HL-60 (cell line): ENCODE results near the gene TSTD2.
"Not testable (repeated sequence)": the region's sequence is repeated elsewhere in the genome, so short reads cannot be mapped to it uniquely, and the experiment has no call there.

ENCODE experiments used
- DNase-seq, 2 experiments: peaks; one replicate each; pipeline ENCODE4 v3.0.0-alpha.2; 2010 to 2020; ENCODE audit warnings: low read depth in 1 of 2, low spot score in 1 of 2
- H3K27ac ChIP-seq: fragments of 250-450 bp; sonication (Bioruptor Pico); replicated peaks from 2 replicates; pipeline ENCODE4 v1.5.1; 2020; ENCODE audit warnings: mild to moderate bottlenecking, moderate library complexity
- H3K27me3 ChIP-seq: fragments of 250-450 bp; sonication (Bioruptor Pico); 2 replicates; pipeline ENCODE4 v1.5.1; 2021; ENCODE audit warnings: mild to moderate bottlenecking, moderate library complexity; ENCODE audit not compliant: insufficient read depth, poor library complexity, severe bottlenecking
- H3K4me3 ChIP-seq: replicated peaks from 2 replicates; pipeline ENCODE4 v1.5.1; 2011; ENCODE audit warnings: mild to moderate bottlenecking, control low read depth, low read length; ENCODE audit not compliant: insufficient read depth
- GABPA ChIP-seq: IDR thresholded peaks from 2 replicates; pipeline ENCODE4 v1.6.1; 2012; ENCODE audit warnings: low read depth
- POLR2AphosphoS5 ChIP-seq: IDR thresholded peaks from 2 replicates; pipeline ENCODE4 v1.6.1; 2012; ENCODE audit warnings: low read depth
- SPI1 ChIP-seq: IDR thresholded peaks from 2 replicates; pipeline ENCODE4 v1.6.1; 2012; ENCODE audit warnings: low read depth, mild to moderate bottlenecking, borderline replicate concordance
- TF ChIP-seq, protein P1 (sequence below): IDR thresholded peaks from 2 replicates; pipeline ENCODE4 v1.6.1; 2012; ENCODE audit warnings: low read depth; ENCODE audit not compliant: insufficient replicate concordance
- TF ChIP-seq, protein P2 (sequence below): IDR thresholded peaks from one replicate; pipeline ENCODE4 v1.5.1; 2011; ENCODE audit warnings: low read length, control low read depth, inconsistent platforms; ENCODE audit not compliant: insufficient read depth

The TSTD2 gene

DNA sequence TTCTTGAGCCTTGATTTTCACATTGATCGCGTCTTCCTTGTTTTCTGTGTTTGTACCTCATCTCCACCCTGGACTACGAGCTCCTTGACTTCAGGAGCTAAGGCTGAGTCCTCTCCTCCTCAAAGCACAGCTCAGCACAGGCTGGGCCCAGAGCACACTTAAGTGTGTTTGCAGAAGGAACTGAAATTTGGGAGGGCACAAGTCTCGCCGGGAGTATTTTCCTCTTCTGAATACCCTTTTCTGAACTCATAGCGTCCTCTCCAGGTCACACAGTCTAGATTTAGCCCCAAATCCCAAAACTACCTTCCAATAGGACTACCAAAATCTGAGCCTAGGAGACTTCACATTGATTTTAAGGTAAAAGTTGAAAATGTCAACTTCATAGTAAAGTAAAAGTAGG is 41.6 kb downstream of the TSTD2 start:
- TF ChIP-seq GABPA (no peak), SPI1 (no peak), POLR2AphosphoS5 (no peak)
- TF ChIP-seq, protein P1, sequence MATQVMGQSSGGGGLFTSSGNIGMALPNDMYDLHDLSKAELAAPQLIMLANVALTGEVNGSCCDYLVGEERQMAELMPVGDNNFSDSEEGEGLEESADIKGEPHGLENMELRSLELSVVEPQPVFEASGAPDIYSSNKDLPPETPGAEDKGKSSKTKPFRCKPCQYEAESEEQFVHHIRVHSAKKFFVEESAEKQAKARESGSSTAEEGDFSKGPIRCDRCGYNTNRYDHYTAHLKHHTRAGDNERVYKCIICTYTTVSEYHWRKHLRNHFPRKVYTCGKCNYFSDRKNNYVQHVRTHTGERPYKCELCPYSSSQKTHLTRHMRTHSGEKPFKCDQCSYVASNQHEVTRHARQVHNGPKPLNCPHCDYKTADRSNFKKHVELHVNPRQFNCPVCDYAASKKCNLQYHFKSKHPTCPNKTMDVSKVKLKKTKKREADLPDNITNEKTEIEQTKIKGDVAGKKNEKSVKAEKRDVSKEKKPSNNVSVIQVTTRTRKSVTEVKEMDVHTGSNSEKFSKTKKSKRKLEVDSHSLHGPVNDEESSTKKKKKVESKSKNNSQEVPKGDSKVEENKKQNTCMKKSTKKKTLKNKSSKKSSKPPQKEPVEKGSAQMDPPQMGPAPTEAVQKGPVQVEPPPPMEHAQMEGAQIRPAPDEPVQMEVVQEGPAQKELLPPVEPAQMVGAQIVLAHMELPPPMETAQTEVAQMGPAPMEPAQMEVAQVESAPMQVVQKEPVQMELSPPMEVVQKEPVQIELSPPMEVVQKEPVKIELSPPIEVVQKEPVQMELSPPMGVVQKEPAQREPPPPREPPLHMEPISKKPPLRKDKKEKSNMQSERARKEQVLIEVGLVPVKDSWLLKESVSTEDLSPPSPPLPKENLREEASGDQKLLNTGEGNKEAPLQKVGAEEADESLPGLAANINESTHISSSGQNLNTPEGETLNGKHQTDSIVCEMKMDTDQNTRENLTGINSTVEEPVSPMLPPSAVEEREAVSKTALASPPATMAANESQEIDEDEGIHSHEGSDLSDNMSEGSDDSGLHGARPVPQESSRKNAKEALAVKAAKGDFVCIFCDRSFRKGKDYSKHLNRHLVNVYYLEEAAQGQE: no peak
- TF ChIP-seq, protein P2, sequence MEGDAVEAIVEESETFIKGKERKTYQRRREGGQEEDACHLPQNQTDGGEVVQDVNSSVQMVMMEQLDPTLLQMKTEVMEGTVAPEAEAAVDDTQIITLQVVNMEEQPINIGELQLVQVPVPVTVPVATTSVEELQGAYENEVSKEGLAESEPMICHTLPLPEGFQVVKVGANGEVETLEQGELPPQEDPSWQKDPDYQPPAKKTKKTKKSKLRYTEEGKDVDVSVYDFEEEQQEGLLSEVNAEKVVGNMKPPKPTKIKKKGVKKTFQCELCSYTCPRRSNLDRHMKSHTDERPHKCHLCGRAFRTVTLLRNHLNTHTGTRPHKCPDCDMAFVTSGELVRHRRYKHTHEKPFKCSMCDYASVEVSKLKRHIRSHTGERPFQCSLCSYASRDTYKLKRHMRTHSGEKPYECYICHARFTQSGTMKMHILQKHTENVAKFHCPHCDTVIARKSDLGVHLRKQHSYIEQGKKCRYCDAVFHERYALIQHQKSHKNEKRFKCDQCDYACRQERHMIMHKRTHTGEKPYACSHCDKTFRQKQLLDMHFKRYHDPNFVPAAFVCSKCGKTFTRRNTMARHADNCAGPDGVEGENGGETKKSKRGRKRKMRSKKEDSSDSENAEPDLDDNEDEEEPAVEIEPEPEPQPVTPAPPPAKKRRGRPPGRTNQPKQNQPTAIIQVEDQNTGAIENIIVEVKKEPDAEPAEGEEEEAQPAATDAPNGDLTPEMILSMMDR: no peak
- Histone ChIP-seq H3K27me3 (no peaks in the 10 kb centered on the region), H3K27ac (no peak overlapping the region)

DNA sequence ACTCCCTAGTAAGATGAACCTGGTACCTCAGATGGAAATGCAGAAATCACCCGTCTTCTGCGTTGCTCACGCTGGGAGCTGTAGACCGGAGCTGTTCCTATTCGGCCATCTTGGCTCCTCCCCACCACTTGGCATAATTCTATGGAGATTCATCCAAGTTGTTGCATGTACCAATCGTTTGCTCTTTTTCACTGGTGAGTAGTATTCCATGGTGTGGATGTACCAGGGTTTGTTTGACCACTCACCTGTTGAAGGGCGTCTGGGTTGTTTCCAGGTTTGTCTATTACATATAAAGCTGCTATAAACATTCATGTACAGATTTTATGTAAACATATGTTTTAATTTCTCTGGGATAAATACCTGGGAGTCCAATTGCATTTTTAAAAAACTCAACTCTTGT is 46.3 kb downstream of the TSTD2 start:
- H3K27ac ChIP-seq, DNase-seq, H3K4me3 ChIP-seq, H3K27me3 ChIP-seq: not testable (repeated sequence)

More for the DNA sequence above, 41.6 kb downstream of the TSTD2 start:
- no peak for DNase-seq
- H3K4me3 ChIP-seq: no peak overlapping the region

DNA sequence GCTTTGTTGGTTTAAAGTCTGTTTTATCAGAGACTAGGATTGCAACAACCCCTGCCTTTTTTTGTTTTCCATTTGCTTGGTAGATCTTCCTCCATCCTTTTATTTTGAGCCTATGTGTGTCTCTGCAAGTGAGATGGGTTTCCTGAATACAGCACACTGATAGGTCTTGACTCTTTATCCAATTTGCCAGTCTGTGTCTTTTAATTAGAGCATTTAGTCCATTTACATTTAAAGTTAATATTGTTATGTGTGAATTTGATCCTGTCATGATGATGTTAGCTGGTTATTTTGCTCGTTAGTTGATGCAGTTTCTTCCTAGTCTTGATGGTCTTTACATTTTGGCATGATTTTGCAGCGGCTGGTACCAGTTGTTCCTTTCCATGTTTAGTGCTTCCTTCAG is 48.4 kb downstream of the TSTD2 start:
- H3K27me3 ChIP-seq, H3K4me3 ChIP-seq, H3K27ac ChIP-seq, DNase-seq: not testable (repeated sequence)

DNA sequence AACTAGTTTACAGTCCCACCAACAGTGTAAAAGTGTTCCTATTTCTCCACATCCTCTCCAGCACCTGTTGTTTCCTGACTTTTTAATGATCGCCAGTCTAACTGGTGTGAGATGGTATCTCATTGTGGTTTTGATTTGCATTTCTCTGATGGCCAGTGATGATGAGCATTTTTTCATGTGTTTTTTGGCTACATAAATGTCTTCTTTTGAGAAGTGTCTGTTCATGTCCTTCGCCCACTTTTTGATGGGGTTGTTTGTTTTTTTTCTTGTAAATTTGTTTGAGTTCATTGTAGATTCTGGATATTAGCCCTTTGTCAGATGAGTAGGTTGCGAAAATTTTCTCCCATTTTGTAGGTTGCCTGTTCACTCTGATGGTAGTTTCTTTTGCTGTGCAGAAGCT is 51.6 kb downstream of the TSTD2 start:
- H3K27ac ChIP-seq, H3K27me3 ChIP-seq, DNase-seq, H3K4me3 ChIP-seq: not testable (repeated sequence)

DNA sequence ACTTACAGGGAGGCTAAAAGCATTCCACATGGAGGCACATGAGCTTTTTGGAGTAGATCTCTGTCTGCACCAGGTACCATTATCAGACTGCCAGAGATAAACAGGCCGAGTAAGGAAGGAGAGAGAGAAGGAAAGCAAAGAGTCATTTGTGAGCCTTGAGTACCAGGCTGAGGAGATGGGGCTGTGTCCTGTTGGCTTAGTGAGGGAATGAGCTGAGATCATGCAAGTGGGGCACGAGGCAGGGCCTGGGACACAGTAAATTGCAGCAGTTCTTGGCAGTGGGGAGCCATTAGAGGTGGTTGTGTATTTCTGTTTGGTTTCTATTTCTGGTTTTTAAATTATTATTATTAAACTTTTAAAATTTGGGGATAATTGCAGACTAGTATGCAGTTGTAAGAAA is 53.3 kb downstream of the TSTD2 start:
- DNase-seq: no peak
- Histone ChIP-seq H3K27ac (no peak overlapping the region), H3K4me3 (no peak overlapping the region), H3K27me3 (peaks cover 3% of the 10 kb centered on the region)
- TF ChIP-seq POLR2AphosphoS5: no peak
- TF ChIP-seq, protein P1: no peak
- TF ChIP-seq GABPA: no peak
- TF ChIP-seq, protein P2: no peak

DNA sequence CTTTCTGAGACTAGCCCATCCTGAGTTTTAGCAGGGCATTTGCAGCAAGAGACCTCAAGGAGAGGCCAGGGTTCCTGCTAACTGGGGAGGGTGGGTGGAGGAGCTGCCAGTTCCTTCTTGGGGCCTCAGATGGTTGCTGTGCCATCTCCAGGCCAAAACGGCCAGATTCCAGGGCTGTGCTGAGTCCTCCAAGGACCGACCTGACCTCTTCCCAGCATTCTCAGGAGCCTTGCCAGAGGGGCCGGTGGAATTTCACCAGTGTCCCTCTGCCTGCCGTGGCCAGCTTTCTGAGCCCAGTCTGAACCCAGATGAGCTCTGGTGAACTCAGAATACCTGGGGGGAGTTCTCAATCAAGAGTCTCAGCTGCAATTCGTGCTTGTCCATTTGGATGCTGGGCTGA is 54.3 kb downstream of the TSTD2 start:
- DNase-seq: no peak
- no peak overlapping the region for H3K27ac ChIP-seq
- TF ChIP-seq POLR2AphosphoS5 (no peak), SPI1 (no peak), GABPA (no peak)
- TF ChIP-seq, protein P1: no peak
- TF ChIP-seq, protein P2: no peak
- H3K4me3 ChIP-seq: no peak overlapping the region
- H3K27me3 ChIP-seq: peaks cover 3% of the 10 kb centered on the region
